ENCODE measurements around the gene FBP2. TPM values are rescaled to one million over a fixed set of nuclear protein-coding genes. Genes with fewer than 3 reads are reported as not detected.
"Not testable (repeated sequence)": the region's sequence is repeated elsewhere in the genome, so short reads cannot be mapped to it uniquely, and the experiment has no call there.

Gene FBP2
- total and polyA plus RNA-seq, 2 donors (not counting 1 experiment from before 2014, with no cell fraction given): not detected

DNA sequence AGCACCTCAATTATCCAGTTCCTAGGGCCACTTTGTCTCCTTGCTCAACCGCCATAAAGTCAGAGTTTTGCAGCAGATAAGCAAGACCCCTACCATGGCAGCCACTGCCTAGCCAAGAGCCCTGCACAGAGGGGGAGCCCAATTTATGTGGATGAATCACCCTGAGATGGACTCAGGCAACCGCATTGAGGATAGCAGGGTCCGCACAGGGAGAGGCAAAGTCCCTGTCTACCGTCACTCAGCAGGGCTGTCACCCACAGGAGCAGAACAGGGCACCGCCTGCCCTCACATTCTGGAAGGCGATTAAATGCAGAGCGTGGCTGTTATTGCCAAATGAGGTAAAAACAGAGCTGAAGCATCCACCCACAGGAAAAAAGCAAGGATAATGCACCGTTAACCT lies 1.7 kb downstream of the FBP2 start:
- intact Hi-C loops (cut with micrococcal nuclease): no loop called here
- no peak overlapping the region for H3K4me2 ChIP-seq (replicated peaks; ENCODE audit: low read depth, low read length, poor library complexity, severe bottlenecking)
- TF ChIP-seq, protein P1, sequence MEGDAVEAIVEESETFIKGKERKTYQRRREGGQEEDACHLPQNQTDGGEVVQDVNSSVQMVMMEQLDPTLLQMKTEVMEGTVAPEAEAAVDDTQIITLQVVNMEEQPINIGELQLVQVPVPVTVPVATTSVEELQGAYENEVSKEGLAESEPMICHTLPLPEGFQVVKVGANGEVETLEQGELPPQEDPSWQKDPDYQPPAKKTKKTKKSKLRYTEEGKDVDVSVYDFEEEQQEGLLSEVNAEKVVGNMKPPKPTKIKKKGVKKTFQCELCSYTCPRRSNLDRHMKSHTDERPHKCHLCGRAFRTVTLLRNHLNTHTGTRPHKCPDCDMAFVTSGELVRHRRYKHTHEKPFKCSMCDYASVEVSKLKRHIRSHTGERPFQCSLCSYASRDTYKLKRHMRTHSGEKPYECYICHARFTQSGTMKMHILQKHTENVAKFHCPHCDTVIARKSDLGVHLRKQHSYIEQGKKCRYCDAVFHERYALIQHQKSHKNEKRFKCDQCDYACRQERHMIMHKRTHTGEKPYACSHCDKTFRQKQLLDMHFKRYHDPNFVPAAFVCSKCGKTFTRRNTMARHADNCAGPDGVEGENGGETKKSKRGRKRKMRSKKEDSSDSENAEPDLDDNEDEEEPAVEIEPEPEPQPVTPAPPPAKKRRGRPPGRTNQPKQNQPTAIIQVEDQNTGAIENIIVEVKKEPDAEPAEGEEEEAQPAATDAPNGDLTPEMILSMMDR (IDR thresholded peaks at IDR 0.05): no peak
- no peak for TF ChIP-seq EZH2 (IDR thresholded peaks at IDR 0.05; ENCODE audit: borderline replicate concordance, insufficient read depth, low read depth, low read length, poor library complexity, severe bottlenecking)
- H3K27me3 Mint-ChIP-seq: peaks cover 24% of the 10 kb centered on the region
- no peaks in the 10 kb centered on the region for H4K20me1 ChIP-seq (ENCODE audit: control insufficient read depth, insufficient read depth, low read length, poor library complexity, severe bottlenecking)
- no peak overlapping the region for H3K4me3 Mint-ChIP-seq
- ATAC-seq (ENCODE audit: low read depth) (no peak), DNase-seq (no peak)
- POLR2A ChIA-PET: no interaction called here
- H3K4me1 ChIP-seq (ENCODE audit: control insufficient read depth in 2 of 2, insufficient read depth in 2 of 2, low read length in 2 of 2): no peaks in the 10 kb centered on the region
- no peaks in the 10 kb centered on the region for H3K36me3 ChIP-seq (replicated peaks in 1 of 2; ENCODE audit: control extremely low read depth in 1 of 2, control insufficient read depth in 1 of 2, extremely low read depth in 1 of 2, insufficient read depth in 2 of 2, low read length in 1 of 2)
- H3K27me3 ChIP-seq (replicated peaks in 1 of 4; ENCODE audit: control extremely low read depth in 1 of 4, control insufficient read depth in 3 of 4, insufficient read depth in 4 of 4, low read length in 3 of 4): no peaks in the 10 kb centered on the region
- H3K4me1 Mint-ChIP-seq: peaks cover 3% of the 10 kb centered on the region
- H3K4me3 ChIP-seq (ENCODE audit: control extremely low read depth in 1 of 5, extremely low read depth in 1 of 5, insufficient read depth in 1 of 5, low read depth in 2 of 5, low read length in 4 of 5): no peak overlapping the region
- WGBS (ENCODE audit: insufficient coverage): 100% methylated on average over 7 of the region's 8 CpGs
- CTCF ChIA-PET: no interaction called here
- H3K79me2 ChIP-seq (ENCODE audit: control insufficient read depth, insufficient read depth, low read length): no peaks in the 10 kb centered on the region
- no peak overlapping the region for H3K27ac ChIP-seq (ENCODE audit: low read length in 2 of 2)
- H3K9ac ChIP-seq (ENCODE audit: low read length): no peak overlapping the region
- H2AFZ ChIP-seq (ENCODE audit: insufficient read depth, low read depth, low read length, poor library complexity, severe bottlenecking): no peak overlapping the region
- no peaks in the 10 kb centered on the region for H3K9me3 ChIP-seq (ENCODE audit: control extremely low read depth in 1 of 3, control insufficient read depth in 2 of 3, insufficient read depth in 1 of 3, low read length in 2 of 3)
- H3K27ac Mint-ChIP-seq: no peak overlapping the region
- H3K9me3 Mint-ChIP-seq (ENCODE audit: insufficient read depth): no peaks in the 10 kb centered on the region

DNA sequence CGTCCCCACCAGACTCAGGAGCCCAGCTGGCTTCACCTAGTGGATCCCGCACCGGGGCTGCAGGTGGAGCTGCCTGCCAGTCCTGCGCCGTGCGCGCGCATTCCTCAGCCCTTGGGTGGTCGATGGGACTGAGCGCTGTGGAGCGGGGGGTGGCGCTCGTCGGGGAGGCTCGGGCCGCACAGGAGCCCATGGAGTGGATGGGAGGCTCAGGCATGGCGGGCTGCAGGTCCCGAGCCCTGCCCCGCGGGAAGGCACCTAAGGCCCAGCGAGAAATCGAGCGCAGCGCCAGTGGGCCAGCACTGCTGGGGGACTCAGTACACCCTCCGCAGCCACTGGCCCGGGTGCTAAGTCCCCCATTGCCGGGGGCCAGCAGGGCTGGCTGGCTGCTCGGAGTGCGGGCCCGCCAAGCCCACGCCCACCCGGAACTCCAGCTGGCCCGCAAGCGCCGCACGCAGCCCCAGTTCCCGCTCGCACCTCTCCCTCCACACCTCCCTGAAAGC lies 2.5 kb downstream of the FBP2 start:
- H3K4me3 ChIP-seq (ENCODE audit: control extremely low read depth in 1 of 5, extremely low read depth in 1 of 5, insufficient read depth in 1 of 5, low read depth in 2 of 5, low read length in 4 of 5); CTCF ChIA-PET; H3K9me3 Mint-ChIP-seq (ENCODE audit: insufficient read depth); H4K20me1 ChIP-seq (ENCODE audit: control insufficient read depth, insufficient read depth, low read length, poor library complexity, severe bottlenecking); DNase-seq; ATAC-seq (ENCODE audit: low read depth); H3K79me2 ChIP-seq (ENCODE audit: control insufficient read depth, insufficient read depth, low read length); intact Hi-C loops (cut with micrococcal nuclease); H3K4me2 ChIP-seq (replicated peaks; ENCODE audit: low read depth, low read length, poor library complexity, severe bottlenecking); H2AFZ ChIP-seq (ENCODE audit: insufficient read depth, low read depth, low read length, poor library complexity, severe bottlenecking); H3K27ac ChIP-seq (ENCODE audit: low read length in 2 of 2); H3K4me1 ChIP-seq (ENCODE audit: control insufficient read depth in 2 of 2, insufficient read depth in 2 of 2, low read length in 2 of 2); POLR2A ChIA-PET; H3K4me1 Mint-ChIP-seq; H3K9ac ChIP-seq (ENCODE audit: low read length); H3K9me3 ChIP-seq (ENCODE audit: control extremely low read depth in 1 of 3, control insufficient read depth in 2 of 3, insufficient read depth in 1 of 3, low read length in 2 of 3); H3K4me3 Mint-ChIP-seq; H3K27ac Mint-ChIP-seq; H3K27me3 ChIP-seq (replicated peaks in 1 of 4; ENCODE audit: control extremely low read depth in 1 of 4, control insufficient read depth in 3 of 4, insufficient read depth in 4 of 4, low read length in 3 of 4); H3K36me3 ChIP-seq (replicated peaks in 1 of 2; ENCODE audit: control extremely low read depth in 1 of 2, control insufficient read depth in 1 of 2, extremely low read depth in 1 of 2, insufficient read depth in 2 of 2, low read length in 1 of 2): not testable (repeated sequence)
- 87% methylated on average over 25 of the region's 38 CpGs for WGBS (ENCODE audit: insufficient coverage)
- H3K27me3 Mint-ChIP-seq: peaks cover 21% of the 10 kb centered on the region

Measured in B cell (primary cell).